ENCODE results near the gene ITPRIP. TPM values are rescaled to one million over a fixed set of nuclear protein-coding genes. Genes with fewer than 3 reads are reported as not detected.

Gene ITPRIP
- total RNA-seq, 1 donor from 2014 or later, result 19.9 TPM

DNA sequence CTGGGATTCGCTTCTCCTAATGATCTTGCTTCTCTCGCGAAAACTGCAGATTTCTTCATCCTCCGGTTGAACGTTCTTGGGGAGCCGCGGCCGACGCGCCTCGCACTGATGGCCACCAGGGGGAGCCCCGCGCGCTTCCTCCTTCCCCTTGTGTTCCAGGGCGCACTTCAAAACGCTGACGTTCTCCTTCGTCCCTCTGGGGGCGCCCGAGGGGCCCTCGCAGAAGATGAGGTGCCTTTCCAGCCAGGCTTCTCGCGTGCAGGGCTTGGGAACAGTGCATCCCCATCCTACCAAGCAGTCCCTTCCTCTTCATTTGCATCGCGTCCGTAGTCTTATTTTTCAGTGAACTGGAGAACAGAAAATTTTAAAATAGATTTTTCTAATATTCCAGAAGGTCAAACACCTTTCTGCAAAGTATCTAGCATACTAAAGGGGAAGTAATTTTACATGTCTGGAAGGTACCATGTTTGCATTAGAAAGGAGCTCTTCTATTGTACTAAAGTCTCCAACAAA is 46.8 kb downstream of the ITPRIP start:
- Mint-ChIP-seq H3K4me1 (ENCODE audit: unreplicated experiment) (peaks cover 9% of the 10 kb centered on the region), H3K36me3 (no peaks in the 10 kb centered on the region), H3K27me3 (peaks cover 20% of the 10 kb centered on the region), H3K27ac (peak overlapping the region; percentile 6), H3K9me3 (no peaks in the 10 kb centered on the region), H3K4me3 (peak overlapping the region; percentile 16)
- peak; percentile 91 for DNase-seq (ENCODE audit: extremely low spot score, unreplicated experiment)
- TF ChIP-seq, protein P1, sequence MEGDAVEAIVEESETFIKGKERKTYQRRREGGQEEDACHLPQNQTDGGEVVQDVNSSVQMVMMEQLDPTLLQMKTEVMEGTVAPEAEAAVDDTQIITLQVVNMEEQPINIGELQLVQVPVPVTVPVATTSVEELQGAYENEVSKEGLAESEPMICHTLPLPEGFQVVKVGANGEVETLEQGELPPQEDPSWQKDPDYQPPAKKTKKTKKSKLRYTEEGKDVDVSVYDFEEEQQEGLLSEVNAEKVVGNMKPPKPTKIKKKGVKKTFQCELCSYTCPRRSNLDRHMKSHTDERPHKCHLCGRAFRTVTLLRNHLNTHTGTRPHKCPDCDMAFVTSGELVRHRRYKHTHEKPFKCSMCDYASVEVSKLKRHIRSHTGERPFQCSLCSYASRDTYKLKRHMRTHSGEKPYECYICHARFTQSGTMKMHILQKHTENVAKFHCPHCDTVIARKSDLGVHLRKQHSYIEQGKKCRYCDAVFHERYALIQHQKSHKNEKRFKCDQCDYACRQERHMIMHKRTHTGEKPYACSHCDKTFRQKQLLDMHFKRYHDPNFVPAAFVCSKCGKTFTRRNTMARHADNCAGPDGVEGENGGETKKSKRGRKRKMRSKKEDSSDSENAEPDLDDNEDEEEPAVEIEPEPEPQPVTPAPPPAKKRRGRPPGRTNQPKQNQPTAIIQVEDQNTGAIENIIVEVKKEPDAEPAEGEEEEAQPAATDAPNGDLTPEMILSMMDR (conservative IDR thresholded peaks at IDR 0.05), result peak; percentile 100

DNA sequence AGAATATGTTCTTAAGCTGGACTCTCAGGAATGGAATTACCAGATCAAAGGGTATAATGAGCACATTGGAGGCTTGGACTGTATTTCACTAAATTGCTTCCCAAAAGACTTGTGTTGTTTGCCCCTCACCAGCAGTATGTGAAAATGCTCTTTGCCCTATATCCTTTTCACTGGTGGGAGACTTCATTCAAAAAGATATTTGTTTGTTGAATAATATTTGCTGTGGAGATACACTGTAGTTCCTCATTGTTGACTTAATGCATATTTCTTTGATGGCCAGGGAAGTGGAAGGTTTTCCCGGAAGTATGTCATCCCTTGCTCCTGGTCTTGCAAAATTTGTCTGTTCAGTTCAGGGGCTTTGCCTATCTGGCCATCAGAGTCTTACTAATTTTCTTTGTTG is 49.9 kb downstream of the ITPRIP start:
- no peak for DNase-seq (ENCODE audit: extremely low spot score, unreplicated experiment)
- peaks cover 20% of the 10 kb centered on the region for H3K27me3 Mint-ChIP-seq
- no peak overlapping the region for H3K27ac Mint-ChIP-seq
- no peak overlapping the region for H3K4me3 Mint-ChIP-seq
- TF ChIP-seq, protein P1 (conservative IDR thresholded peaks at IDR 0.05), result no peak
- H3K4me1 Mint-ChIP-seq (ENCODE audit: unreplicated experiment), result peaks cover 9% of the 10 kb centered on the region
- H3K36me3 Mint-ChIP-seq, result no peaks in the 10 kb centered on the region
- no peaks in the 10 kb centered on the region for H3K9me3 Mint-ChIP-seq

DNA sequence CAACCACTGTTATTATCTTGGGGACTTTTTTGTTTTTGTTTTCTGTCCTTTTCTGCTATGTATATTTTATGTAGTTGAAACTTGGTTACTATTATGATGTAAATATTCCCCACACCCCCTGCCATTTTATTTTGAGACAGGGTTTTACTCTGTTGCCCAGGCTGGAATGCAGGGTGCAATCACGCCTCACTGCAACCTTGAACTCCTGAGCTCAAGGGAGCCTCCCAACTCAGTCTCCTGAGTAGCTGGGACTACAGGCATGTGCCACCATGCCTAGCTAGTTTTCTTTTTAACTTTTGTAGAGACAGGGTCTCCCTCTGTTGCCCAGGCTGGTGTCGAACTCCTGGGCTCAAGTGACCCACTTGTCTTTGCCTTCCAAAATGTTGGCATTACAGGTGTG is 51.3 kb downstream of the ITPRIP start:
- no peak overlapping the region for H3K27ac Mint-ChIP-seq
- peaks cover 20% of the 10 kb centered on the region for H3K27me3 Mint-ChIP-seq
- no peaks in the 10 kb centered on the region for H3K9me3 Mint-ChIP-seq
- TF ChIP-seq, protein P1 (conservative IDR thresholded peaks at IDR 0.05), result no peak
- H3K4me3 Mint-ChIP-seq, result no peak overlapping the region
- no peaks in the 10 kb centered on the region for H3K36me3 Mint-ChIP-seq
- no peak for DNase-seq (ENCODE audit: extremely low spot score, unreplicated experiment)
- peaks cover 6% of the 10 kb centered on the region for H3K4me1 Mint-ChIP-seq (ENCODE audit: unreplicated experiment)

DNA sequence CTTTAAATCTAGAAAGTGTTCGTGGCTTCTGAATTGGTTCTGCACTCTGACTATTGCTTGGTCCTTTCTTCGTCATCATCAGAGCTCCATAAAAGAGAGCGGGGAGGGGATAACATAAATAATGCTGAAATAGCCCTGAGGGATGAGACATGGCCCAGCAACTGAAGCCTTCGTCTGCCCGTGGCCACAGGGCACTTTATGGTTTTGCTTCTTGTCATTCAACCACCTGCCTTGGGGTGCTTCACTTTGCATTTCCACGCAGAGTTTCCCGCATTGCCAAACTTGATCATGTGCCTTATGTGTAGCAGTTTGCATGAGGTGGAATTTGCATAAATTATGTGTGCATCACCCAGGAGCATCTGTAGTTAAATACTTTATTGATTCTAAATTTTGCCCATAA is 53.4 kb downstream of the ITPRIP start:
- H3K27me3 Mint-ChIP-seq, result peaks cover 15% of the 10 kb centered on the region
- DNase-seq (ENCODE audit: extremely low spot score, unreplicated experiment), result no peak
- no peaks in the 10 kb centered on the region for H3K4me1 Mint-ChIP-seq (ENCODE audit: unreplicated experiment)
- H3K36me3 Mint-ChIP-seq, result no peaks in the 10 kb centered on the region
- no peaks in the 10 kb centered on the region for H3K9me3 Mint-ChIP-seq
- H3K4me3 Mint-ChIP-seq, result no peak overlapping the region
- TF ChIP-seq, protein P1 (conservative IDR thresholded peaks at IDR 0.05), result no peak
- H3K27ac Mint-ChIP-seq, result no peak overlapping the region

DNA sequence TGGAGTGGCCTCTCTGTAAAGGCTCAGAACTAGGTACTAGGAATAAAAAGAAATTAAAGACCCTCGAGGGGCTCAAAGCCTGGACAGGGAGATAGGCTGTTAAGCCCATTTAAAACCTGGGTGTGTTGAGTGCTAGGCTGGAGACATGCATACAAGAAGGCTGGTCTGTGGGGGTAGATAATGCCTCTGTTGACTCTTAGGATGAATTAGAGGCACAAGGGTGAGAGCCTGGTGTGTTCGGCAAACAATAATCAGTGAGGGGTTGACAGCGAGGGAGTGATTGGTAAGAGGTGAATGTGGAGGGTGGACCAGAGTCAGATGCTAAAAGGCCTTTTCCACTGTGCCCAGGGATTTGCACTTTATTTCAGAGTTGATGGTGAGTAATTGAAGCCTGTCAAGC is 56.6 kb downstream of the ITPRIP start:
- no peak overlapping the region for H3K27ac Mint-ChIP-seq
- no peak overlapping the region for H3K4me3 Mint-ChIP-seq
- TF ChIP-seq, protein P1 (conservative IDR thresholded peaks at IDR 0.05), result no peak
- H3K9me3 Mint-ChIP-seq, result no peaks in the 10 kb centered on the region
- no peaks in the 10 kb centered on the region for H3K4me1 Mint-ChIP-seq (ENCODE audit: unreplicated experiment)
- H3K36me3 Mint-ChIP-seq, result no peaks in the 10 kb centered on the region
- no peak for DNase-seq (ENCODE audit: extremely low spot score, unreplicated experiment)
- peaks cover 4% of the 10 kb centered on the region for H3K27me3 Mint-ChIP-seq

All from type B pancreatic cell (in vitro differentiated cells).